ENCODE data around the gene PLCB4.

DNA sequence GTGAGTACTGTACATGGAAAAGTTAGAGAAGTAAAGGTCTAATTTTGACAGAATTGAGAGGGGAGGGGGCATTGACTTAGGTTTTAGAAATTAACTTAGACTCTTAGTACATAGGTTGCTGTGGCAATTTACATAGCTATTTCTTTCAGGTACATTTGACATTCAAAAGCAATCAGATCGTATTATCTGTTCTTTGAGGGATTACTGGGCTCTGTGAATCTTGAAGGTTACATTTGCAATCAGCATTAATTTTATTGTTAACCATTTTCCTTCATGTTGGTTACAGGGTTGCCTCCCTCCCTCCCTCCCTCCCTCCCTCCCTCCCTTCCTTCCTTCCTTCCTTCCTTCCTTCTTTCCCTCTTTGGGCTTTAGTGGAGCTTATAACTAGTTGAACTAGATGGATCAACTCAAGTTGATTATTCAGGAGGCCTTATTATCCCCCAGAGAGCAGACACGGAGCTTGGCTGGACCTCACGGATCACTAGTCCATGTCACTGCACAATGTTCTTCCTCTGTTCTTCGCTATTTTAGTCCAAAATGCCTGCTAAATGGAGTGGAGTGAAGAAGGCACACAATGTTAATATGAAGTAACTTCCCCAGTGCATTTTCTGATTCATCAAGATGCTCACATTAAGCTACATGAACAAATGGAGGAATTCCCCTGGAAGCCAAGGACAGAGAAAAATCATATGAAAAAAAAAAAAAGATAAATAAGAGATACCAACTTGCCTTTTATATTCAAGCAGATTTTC is 87.8 kb downstream of the PLCB4 start:
- TF ChIP-seq, protein P1, sequence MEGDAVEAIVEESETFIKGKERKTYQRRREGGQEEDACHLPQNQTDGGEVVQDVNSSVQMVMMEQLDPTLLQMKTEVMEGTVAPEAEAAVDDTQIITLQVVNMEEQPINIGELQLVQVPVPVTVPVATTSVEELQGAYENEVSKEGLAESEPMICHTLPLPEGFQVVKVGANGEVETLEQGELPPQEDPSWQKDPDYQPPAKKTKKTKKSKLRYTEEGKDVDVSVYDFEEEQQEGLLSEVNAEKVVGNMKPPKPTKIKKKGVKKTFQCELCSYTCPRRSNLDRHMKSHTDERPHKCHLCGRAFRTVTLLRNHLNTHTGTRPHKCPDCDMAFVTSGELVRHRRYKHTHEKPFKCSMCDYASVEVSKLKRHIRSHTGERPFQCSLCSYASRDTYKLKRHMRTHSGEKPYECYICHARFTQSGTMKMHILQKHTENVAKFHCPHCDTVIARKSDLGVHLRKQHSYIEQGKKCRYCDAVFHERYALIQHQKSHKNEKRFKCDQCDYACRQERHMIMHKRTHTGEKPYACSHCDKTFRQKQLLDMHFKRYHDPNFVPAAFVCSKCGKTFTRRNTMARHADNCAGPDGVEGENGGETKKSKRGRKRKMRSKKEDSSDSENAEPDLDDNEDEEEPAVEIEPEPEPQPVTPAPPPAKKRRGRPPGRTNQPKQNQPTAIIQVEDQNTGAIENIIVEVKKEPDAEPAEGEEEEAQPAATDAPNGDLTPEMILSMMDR (IDR thresholded peaks at IDR 0.05): no peak
- no peak for TF ChIP-seq POLR2A (IDR thresholded peaks at IDR 0.05)
